Neural cell (in vitro differentiated cells): Measurements from ENCODE around the gene FOXK2. TPM values are rescaled to one million over a fixed set of nuclear protein-coding genes. Genes with fewer than 3 reads are reported as not detected.

Experiments
- H2AFZ ChIP-seq: fragments of 200-600, 300-800 bp; sonication (generic), shearing (Covaris generic); 2 replicates; pipeline ENCODE4 v1.6.0; 2014; ENCODE audit warnings: low read depth, mild to moderate bottlenecking, antibody characterized with exemption, low read length, moderate library complexity
- H3F3A ChIP-seq: fragments of 200-600 bp; shearing (Covaris generic); 2 replicates; pipeline ENCODE4 v1.6.1; 2016; ENCODE audit warnings: mild to moderate bottlenecking, moderate library complexity, mixed read lengths, antibody characterized with exemption, low read length; ENCODE audit not compliant: insufficient read depth, poor library complexity, severe bottlenecking
- H3K27ac ChIP-seq: fragments of 200-600, 300-800 bp; sonication (generic), shearing (Covaris generic); 2 replicates; pipeline ENCODE4 v1.5.1; 2014; ENCODE audit warnings: mild to moderate bottlenecking, low read length, moderate library complexity
- H3K27me3 ChIP-seq: fragments of 300-800, 200-600 bp; sonication (generic), shearing (Covaris generic); 2 replicates; pipeline ENCODE4 v1.6.0; 2014; ENCODE audit warnings: mild to moderate bottlenecking, low read depth, low read length, moderate library complexity; ENCODE audit not compliant: insufficient read depth
- H3K36me3 ChIP-seq: fragments of 300-800, 200-600 bp; sonication (generic), shearing (Covaris generic); 2 replicates; pipeline ENCODE4 v1.5.1; 2014; ENCODE audit warnings: mild to moderate bottlenecking, antibody characterized with exemption, low read length, moderate library complexity; ENCODE audit not compliant: insufficient read depth
- H3K4me2 ChIP-seq: fragments of 300-800, 200-600 bp; sonication (generic), shearing (Covaris generic); 2 replicates; pipeline ENCODE4 v1.6.0; 2014; ENCODE audit warnings: mild to moderate bottlenecking, low read length
- H3K4me3 ChIP-seq: fragments of 300-800, 200-600 bp; sonication (generic), shearing (Covaris generic); 2 replicates; pipeline ENCODE4 v1.5.1; 2014; ENCODE audit warnings: mild to moderate bottlenecking, low read length, moderate library complexity
- H3K79me2 ChIP-seq: fragments of 200-600 bp; shearing (Covaris generic); replicated peaks from 2 replicates; pipeline ENCODE4 v1.6.0; 2014; ENCODE audit warnings: mild to moderate bottlenecking, low read length, moderate library complexity; ENCODE audit not compliant: insufficient read depth
- H3K9ac ChIP-seq: fragments of 300-800, 200-600 bp; sonication (generic), shearing (Covaris generic); 2 replicates; pipeline ENCODE4 v1.6.1; 2016; ENCODE audit warnings: mild to moderate bottlenecking, low read length, mixed read lengths
- H3K9me2 ChIP-seq: fragments of 200-600 bp; shearing (Covaris generic); 2 replicates; pipeline ENCODE4 v1.6.1; 2016; ENCODE audit warnings: mild to moderate bottlenecking, low read length, mixed read lengths; ENCODE audit not compliant: insufficient read depth
- H3K9me3 ChIP-seq: fragments of 200-600, 300-800 bp; sonication (generic), shearing (Covaris generic); 2 replicates; pipeline ENCODE4 v1.6.1; 2016; ENCODE audit warnings: mild to moderate bottlenecking, mixed run types, low read length, moderate library complexity, mixed read lengths
- H4K20me1 ChIP-seq: fragments of 200-600 bp; shearing (Covaris generic); 2 replicates; pipeline ENCODE4 v1.6.1; 2016; ENCODE audit warnings: mild to moderate bottlenecking, mixed run types; ENCODE audit not compliant: insufficient read depth
- EP300 ChIP-seq: fragments of 450-650 bp; conservative IDR thresholded peaks from 2 replicates; pipeline ENCODE4 v1.6.1; 2014; ENCODE audit warnings: antibody characterized with exemption, mild to moderate bottlenecking, moderate library complexity; ENCODE audit not compliant: poor library complexity, severe bottlenecking
- EZH2 ChIP-seq: fragments of 200-600, 300-800 bp; shearing (Covaris generic), sonication (generic); IDR thresholded peaks from 2 replicates; pipeline ENCODE4 v1.6.1; 2014; ENCODE audit warnings: antibody characterized with exemption, low read length, borderline replicate concordance, mild to moderate bottlenecking; ENCODE audit not compliant: insufficient read depth, poor library complexity, severe bottlenecking
- MXI1 ChIP-seq: fragments of 450-650 bp; conservative IDR thresholded peaks from 2 replicates; pipeline ENCODE4 v1.6.1; 2014; ENCODE audit warnings: antibody characterized with exemption, mild to moderate bottlenecking; ENCODE audit not compliant: poor library complexity, severe bottlenecking
- POLR2AphosphoS5 ChIP-seq: IDR thresholded peaks from 2 replicates; pipeline ENCODE4 v1.6.1; 2012
- RAD21 ChIP-seq: fragments of 450-650 bp; conservative IDR thresholded peaks from 2 replicates; pipeline ENCODE4 v1.6.1; 2014; ENCODE audit warnings: antibody characterized with exemption, mild to moderate bottlenecking, moderate library complexity
- SMC3 ChIP-seq: fragments of 450-650 bp; conservative IDR thresholded peaks from 2 replicates; pipeline ENCODE4 v1.6.1; 2014; ENCODE audit warnings: antibody characterized with exemption, mild to moderate bottlenecking, moderate library complexity; ENCODE audit not compliant: poor library complexity
- TAF1 ChIP-seq: IDR thresholded peaks from 2 replicates; pipeline ENCODE4 v1.6.1; 2012; ENCODE audit warnings: low read depth
- polyA plus RNA-seq: library from polyadenylated mRNA; depleted of rRNA; stranded (reverse); fragments of >200 nt; gene quantifications from 2 replicates; pipeline ENCODE4 v1.2.3, GENCODE V29; 2014
- TF ChIP-seq, protein P1 (sequence below): IDR thresholded peaks from 2 replicates; pipeline ENCODE4 v1.6.1; 2012; ENCODE audit warnings: borderline replicate concordance
- TF ChIP-seq, protein P2 (sequence below): fragments of 450-650 bp; IDR thresholded peaks from 2 replicates; pipeline ENCODE4 v1.5.1; 2014; ENCODE audit warnings: antibody characterized with exemption, mild to moderate bottlenecking, moderate library complexity; ENCODE audit not compliant: poor library complexity, severe bottlenecking

Gene FOXK2
- polyA plus RNA-seq, 1 donor from 2014 or later = 24.4 TPM

DNA sequence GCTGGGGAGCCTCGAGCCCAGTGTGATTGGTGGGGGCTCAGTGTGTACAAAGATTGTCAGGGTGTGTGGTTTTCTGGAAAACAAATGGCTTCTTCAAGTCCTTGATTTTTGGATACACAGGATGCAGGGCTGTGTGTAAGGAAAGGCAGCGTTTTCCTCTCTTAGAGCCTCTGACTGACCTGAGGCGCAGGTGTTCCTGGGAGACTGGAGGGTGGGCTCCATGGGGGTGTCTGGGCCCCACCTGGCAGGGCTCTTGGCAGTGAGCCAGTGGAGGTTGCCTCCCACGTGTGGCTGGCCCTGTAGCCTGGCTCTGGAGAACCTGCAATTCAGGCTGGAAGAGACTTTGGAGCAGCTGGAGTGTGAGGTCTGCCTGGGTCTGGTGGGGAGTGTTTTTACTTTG is 5.0 kb downstream of the FOXK2 start:
- Histone ChIP-seq H3K9me2 (no peaks in the 10 kb centered on the region), H3K36me3 (no peaks in the 10 kb centered on the region)

DNA sequence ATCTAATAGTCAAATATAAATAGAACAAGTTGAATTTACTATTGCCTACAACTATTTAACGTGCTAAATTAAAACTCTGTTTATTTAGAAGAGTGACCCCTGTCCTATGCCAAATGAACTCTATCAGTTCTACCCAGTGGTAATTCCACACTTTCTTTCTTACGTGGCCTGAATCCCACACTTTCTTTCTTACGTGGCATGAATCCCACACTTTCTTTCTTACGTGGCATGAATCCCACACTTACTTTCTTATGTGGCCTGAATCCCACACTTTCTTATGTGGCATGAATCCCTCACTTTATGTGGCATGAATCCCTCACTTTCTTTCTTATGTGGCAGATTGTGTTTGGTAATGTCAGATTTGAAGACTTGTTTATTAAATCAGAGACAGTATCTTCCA is 6.2 kb downstream of the FOXK2 start:
- Histone ChIP-seq H3K4me2 (no peak overlapping the region), H3F3A (no peaks in the 10 kb centered on the region), H2AFZ (no peak overlapping the region), H3K79me2 (peaks cover 90% of the 10 kb centered on the region), H3K9me3 (no peaks in the 10 kb centered on the region), H3K4me3 (no peak overlapping the region), H4K20me1 (peaks cover 15% of the 10 kb centered on the region), H3K27me3 (no peaks in the 10 kb centered on the region), H3K36me3 (no peaks in the 10 kb centered on the region), H3K9ac (no peak overlapping the region), H3K27ac (no peak overlapping the region), H3K9me2 (no peaks in the 10 kb centered on the region)
- TF ChIP-seq EP300 (no peak), SMC3 (no peak), EZH2 (no peak), MXI1 (no peak), RAD21 (no peak), POLR2AphosphoS5 (no peak), TAF1 (no peak)
- TF ChIP-seq, protein P1, sequence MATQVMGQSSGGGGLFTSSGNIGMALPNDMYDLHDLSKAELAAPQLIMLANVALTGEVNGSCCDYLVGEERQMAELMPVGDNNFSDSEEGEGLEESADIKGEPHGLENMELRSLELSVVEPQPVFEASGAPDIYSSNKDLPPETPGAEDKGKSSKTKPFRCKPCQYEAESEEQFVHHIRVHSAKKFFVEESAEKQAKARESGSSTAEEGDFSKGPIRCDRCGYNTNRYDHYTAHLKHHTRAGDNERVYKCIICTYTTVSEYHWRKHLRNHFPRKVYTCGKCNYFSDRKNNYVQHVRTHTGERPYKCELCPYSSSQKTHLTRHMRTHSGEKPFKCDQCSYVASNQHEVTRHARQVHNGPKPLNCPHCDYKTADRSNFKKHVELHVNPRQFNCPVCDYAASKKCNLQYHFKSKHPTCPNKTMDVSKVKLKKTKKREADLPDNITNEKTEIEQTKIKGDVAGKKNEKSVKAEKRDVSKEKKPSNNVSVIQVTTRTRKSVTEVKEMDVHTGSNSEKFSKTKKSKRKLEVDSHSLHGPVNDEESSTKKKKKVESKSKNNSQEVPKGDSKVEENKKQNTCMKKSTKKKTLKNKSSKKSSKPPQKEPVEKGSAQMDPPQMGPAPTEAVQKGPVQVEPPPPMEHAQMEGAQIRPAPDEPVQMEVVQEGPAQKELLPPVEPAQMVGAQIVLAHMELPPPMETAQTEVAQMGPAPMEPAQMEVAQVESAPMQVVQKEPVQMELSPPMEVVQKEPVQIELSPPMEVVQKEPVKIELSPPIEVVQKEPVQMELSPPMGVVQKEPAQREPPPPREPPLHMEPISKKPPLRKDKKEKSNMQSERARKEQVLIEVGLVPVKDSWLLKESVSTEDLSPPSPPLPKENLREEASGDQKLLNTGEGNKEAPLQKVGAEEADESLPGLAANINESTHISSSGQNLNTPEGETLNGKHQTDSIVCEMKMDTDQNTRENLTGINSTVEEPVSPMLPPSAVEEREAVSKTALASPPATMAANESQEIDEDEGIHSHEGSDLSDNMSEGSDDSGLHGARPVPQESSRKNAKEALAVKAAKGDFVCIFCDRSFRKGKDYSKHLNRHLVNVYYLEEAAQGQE = no peak
- TF ChIP-seq, protein P2, sequence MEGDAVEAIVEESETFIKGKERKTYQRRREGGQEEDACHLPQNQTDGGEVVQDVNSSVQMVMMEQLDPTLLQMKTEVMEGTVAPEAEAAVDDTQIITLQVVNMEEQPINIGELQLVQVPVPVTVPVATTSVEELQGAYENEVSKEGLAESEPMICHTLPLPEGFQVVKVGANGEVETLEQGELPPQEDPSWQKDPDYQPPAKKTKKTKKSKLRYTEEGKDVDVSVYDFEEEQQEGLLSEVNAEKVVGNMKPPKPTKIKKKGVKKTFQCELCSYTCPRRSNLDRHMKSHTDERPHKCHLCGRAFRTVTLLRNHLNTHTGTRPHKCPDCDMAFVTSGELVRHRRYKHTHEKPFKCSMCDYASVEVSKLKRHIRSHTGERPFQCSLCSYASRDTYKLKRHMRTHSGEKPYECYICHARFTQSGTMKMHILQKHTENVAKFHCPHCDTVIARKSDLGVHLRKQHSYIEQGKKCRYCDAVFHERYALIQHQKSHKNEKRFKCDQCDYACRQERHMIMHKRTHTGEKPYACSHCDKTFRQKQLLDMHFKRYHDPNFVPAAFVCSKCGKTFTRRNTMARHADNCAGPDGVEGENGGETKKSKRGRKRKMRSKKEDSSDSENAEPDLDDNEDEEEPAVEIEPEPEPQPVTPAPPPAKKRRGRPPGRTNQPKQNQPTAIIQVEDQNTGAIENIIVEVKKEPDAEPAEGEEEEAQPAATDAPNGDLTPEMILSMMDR = no peak

More for the DNA sequence above, 5.0 kb downstream of the FOXK2 start:
- H3K4me3 ChIP-seq = no peak overlapping the region
- peaks cover 84% of the 10 kb centered on the region for H3K79me2 ChIP-seq
- H2AFZ ChIP-seq = no peak overlapping the region
- H3K9ac ChIP-seq = no peak overlapping the region
- no peaks in the 10 kb centered on the region for H3K9me3 ChIP-seq
- H4K20me1 ChIP-seq = peaks cover 15% of the 10 kb centered on the region
- no peaks in the 10 kb centered on the region for H3K27me3 ChIP-seq
- TF ChIP-seq, protein P1 = no peak
- no peak for TF ChIP-seq EP300
- TF ChIP-seq TAF1 = no peak
- TF ChIP-seq, protein P2 = no peak
- TF ChIP-seq POLR2AphosphoS5 = no peak
- no peak for TF ChIP-seq SMC3
- no peak for TF ChIP-seq MXI1
- no peak for TF ChIP-seq RAD21
- no peak for TF ChIP-seq EZH2
- no peak overlapping the region for H3K27ac ChIP-seq
- H3K4me2 ChIP-seq = no peak overlapping the region
- H3F3A ChIP-seq = no peaks in the 10 kb centered on the region
